ENCODE results near the gene ELOB. TPM values are rescaled to one million over a fixed set of nuclear protein-coding genes. Genes with fewer than 3 reads are reported as not detected.

Gene ELOB
- polyA plus RNA-seq: 1,180 and 1,450 TPM in 2 replicates

DNA sequence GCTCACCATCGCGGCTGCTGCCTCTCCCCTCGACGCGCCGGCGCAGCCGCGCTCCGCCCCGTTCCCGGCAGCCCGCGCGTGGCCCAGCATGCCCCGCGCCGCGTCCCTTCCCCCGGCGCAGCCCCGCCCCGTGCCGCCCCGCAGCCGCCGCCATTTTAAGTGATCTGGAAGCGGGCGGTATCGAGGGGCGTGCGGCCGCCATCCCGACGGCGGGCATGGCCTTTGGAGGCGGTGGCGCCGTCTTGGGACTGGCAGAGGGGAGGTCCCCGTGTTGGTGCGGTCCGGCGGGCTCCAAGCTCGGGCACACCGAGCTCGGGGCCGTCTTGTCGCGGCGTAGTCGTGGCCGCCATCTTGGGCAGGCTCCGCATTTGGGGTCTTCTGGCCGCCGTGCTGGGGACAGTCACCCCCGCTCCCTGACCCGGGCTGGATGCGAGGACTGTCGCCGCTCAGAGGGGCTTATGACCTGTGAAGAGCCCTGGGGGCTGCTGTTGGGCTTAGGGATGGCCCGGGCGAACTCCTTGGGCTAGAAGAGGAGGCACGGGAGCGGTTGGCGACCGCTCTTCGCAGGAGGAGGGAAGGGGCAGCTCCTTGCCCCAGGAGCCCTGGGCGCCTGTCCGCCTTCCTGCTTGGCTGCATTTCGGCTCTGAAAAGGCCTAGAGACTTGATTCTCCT is at the start of gene ELOB:
Gene ELOB (minus strand): TSS at position 50 of the 672 bp plus-strand sequence. CDS start 41 bp downstream, at position 9.

DNA sequence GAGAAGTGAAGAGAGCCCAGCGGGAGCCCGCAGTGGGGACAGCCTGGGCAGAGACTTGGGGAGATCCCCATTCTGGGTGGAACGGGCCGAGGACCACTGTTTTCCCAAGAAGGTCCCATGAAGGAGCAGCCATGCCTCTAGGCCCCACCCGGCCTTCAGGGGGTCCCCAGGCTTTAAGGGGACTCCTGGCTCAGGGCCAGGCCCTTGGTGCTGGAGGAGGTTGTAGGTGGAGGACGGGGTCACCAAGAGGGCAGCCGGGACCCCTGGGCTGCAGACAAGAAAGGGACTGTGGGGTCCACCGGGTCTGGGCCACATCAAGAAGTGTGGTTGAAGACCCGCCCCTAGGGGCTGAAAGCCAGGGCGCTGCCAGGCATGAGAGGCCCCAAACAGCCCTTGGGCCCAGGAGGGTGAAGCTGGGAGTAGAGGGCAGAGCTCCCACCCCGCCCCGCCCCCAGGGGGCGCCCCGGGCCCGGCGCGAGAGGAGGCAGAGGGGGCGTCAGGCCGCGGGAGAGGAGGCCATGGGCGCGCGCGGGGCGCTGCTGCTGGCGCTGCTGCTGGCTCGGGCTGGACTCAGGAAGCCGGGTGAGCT is 39.8 kb upstream of the ELOB start, which contains the start of gene PRSS21:
Gene PRSS21 (plus strand): TSS at position 487 of the 589 bp plus-strand sequence. CDS start 32 bp downstream, at position 519.

DNA sequence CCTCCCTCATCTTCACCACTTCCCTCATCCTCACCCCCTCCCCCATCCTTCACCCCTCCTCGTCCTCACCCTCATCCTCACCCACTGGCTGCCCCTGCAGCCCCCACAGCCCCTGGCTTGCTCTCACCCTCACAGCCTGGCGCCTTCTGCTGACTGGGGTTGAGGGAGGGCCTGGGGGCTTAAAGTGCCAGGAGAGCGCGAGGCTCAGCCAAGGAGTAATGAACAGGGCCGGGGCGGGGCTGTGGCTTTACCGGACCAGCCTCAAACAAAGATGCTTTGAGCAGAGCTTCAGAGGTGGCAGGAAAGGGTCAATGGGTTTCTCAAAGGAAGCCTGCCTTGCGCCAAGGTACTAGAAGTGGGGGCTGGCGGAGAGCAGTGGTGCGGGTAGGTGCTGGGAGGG is 10.3 kb upstream of the ELOB start, which contains the start of gene PRSS33:
Gene PRSS33 (minus strand): TSS at position 155 of the 400 bp plus-strand sequence. CDS start 1,013 bp downstream, outside the sequence.

GRCh38 chr16:2752035-2752849 is 24.8 kb downstream of the ELOB start, which contains the start of gene SRRM2:
Gene SRRM2, plus strand, starts transcription at chr16:2752638. Its CDS starts 3,727 bp downstream, at chr16:2756365.

Other genes with a start within 250 kb of the ELOB start
- 1.0 TPM in 1 of 2 replicates, not detected in the other for gene CEMP1, start 245.9 kb downstream of the ELOB start, polyA plus RNA-seq
- gene PDPK1, start 239.3 kb downstream of the ELOB start, polyA plus RNA-seq: 12.5 and 15.5 TPM in 2 replicates
- 2.2 and 3.6 TPM in 2 replicates for gene KCTD5, start 94.8 kb downstream of the ELOB start, polyA plus RNA-seq
- gene PRSS27, start 57.1 kb downstream of the ELOB start, polyA plus RNA-seq: 0.10 TPM in 1 of 2 replicates, not detected in the other
- gene SRRM2, start 24.6 kb downstream of the ELOB start, polyA plus RNA-seq: 36.8 and 60.4 TPM in 2 replicates
- not detected in 2 replicates for gene PRSS33, start 10.3 kb upstream of the ELOB start, polyA plus RNA-seq
- gene PRSS41, start 21.2 kb upstream of the ELOB start, polyA plus RNA-seq: not detected in 2 replicates
- gene PRSS21, start 40.0 kb upstream of the ELOB start, polyA plus RNA-seq: not detected in 2 replicates
- not detected in 2 replicates for gene ZG16B, start 53.0 kb upstream of the ELOB start, polyA plus RNA-seq
- gene PRSS22, start 80.9 kb upstream of the ELOB start, polyA plus RNA-seq: 1.9 and 3.8 TPM in 2 replicates
- 3.5 and 8.7 TPM in 2 replicates for gene FLYWCH2, start 105.9 kb upstream of the ELOB start, polyA plus RNA-seq
- 3.2 and 4.7 TPM in 2 replicates for gene FLYWCH1, start 134.7 kb upstream of the ELOB start, polyA plus RNA-seq
- gene KREMEN2, start 187.0 kb upstream of the ELOB start, polyA plus RNA-seq: not detected in 2 replicates
- 0.26 TPM in 1 of 2 replicates, not detected in the other for gene PAQR4, start 192.1 kb upstream of the ELOB start, polyA plus RNA-seq
- gene PKMYT1, start 203.2 kb upstream of the ELOB start, polyA plus RNA-seq: 3.1 and 3.4 TPM in 2 replicates
- 0.23 TPM in 1 of 2 replicates, not detected in the other for gene CLDN9, start 235.6 kb upstream of the ELOB start, polyA plus RNA-seq
- not detected in 2 replicates for gene CLDN6, start 240.9 kb upstream of the ELOB start, polyA plus RNA-seq
- gene TNFRSF12A, start 243.1 kb upstream of the ELOB start, polyA plus RNA-seq: 1.9 TPM in 1 of 2 replicates, not detected in the other
- 67.2 and 82.7 TPM in 2 replicates for gene HCFC1R1, start 246.7 kb upstream of the ELOB start, polyA plus RNA-seq
- gene THOC6, start 246.8 kb upstream of the ELOB start, polyA plus RNA-seq: 0.93 and 1.8 TPM in 2 replicates

All from Purkinje cell (primary cell).